A549 (cell line): Measurements from ENCODE around the gene YTHDF2. TPM values are rescaled to one million over a fixed set of nuclear protein-coding genes. Genes with fewer than 3 reads are reported as not detected.
"Not testable (repeated sequence)": the region's sequence is repeated elsewhere in the genome, so short reads cannot be mapped to it uniquely, and the experiment has no call there.

Experiments
- ATAC-seq, 2 experiments: fragments of 200-7000 bp in 1 of 2; fragments of >200 bp in 1 of 2; cut with Nextera tagmentation in 1 of 2; cut with Tn5 transposase in 1 of 2; 3 replicates each; pipeline versions ENCODE4 v1.8.0 to v1.9.1; 2018 to 2020; ENCODE audit warnings: mild to moderate bottlenecking in 1 of 2, moderate library complexity in 1 of 2
- CTCF ChIA-PET: fragments of 300-600 bp; sonication (Branson Sonifier 250); formaldehyde crosslinking; extraction: SDS; loops from one replicate; lab custom pipeline; 2021; ENCODE audit warnings: antibody characterized with exemption, inconsistent platforms; lab: Yijun Ruan, JAX
- POLR2A ChIA-PET: fragments of 350-600 bp; formaldehyde crosslinking; extraction: SDS; loops from one replicate; lab custom pipeline; 2021; ENCODE audit warnings: antibody characterized with exemption, inconsistent platforms; lab: Yijun Ruan, JAX
- DNase-seq, 2 experiments: peaks; one replicate each; pipeline versions ENCODE4 v3.0.0 to v3.0.0-alpha.2; 2011 to 2016; ENCODE audit warnings: low read depth in 1 of 2, low spot score in 1 of 2
- FAIRE-seq: peaks from 2 replicates; lab custom pipeline; 2011; peaks lifted over from hg19 to GRCh38; lab: Jason Lieb, UNC
- H3K27ac ChIP-seq, 2 experiments: fragments of >200 bp; sonication (Bioruptor Twin); formaldehyde crosslinking; 3 replicates each; pipeline ENCODE4 v1.5.1; 2016 to 2017
- H3K4me1 ChIP-seq: fragments of >200 bp; sonication (Bioruptor Twin); formaldehyde crosslinking; 3 replicates; pipeline ENCODE4 v1.6.1; 2016
- H3K4me2 ChIP-seq: fragments of >200 bp; sonication (Bioruptor Twin); formaldehyde crosslinking; 3 replicates; pipeline ENCODE4 v1.6.1; 2016
- H3K4me3 ChIP-seq: fragments of >200 bp; sonication (Bioruptor Twin); formaldehyde crosslinking; 3 replicates; pipeline ENCODE4 v1.5.1; 2016
- H3K9me3 ChIP-seq: fragments of >200 bp; sonication (Bioruptor Twin); formaldehyde crosslinking; 3 replicates; pipeline ENCODE4 v1.6.1; 2016
- CEBPB ChIP-seq, 2 experiments: fragments of >200 bp in 1 of 2; sonication (Bioruptor Twin) in 1 of 2; formaldehyde crosslinking in 1 of 2; IDR thresholded peaks; 2 replicates each; pipeline ENCODE4 v1.6.1; 2012 to 2016
- FOSB ChIP-seq: fragments of 250-450 bp; sonication (Bioruptor Pico); IDR thresholded peaks from 2 replicates; pipeline ENCODE4 v1.5.0; 2020; ENCODE audit warnings: mild to moderate bottlenecking, moderate library complexity
- FOSL2 ChIP-seq, 2 experiments: fragments of 450-650 bp in 1 of 2; fragments of >200 bp in 1 of 2; sonication (Bioruptor Twin) in 1 of 2; formaldehyde crosslinking; IDR thresholded peaks; 2 replicates each; pipeline versions ENCODE4 v1.5.0 to v1.6.1; 2016 to 2020; ENCODE audit warnings: mild to moderate bottlenecking in 1 of 2, moderate library complexity in 1 of 2
- FOXS1 ChIP-seq: fragments of 250-450 bp; sonication (Bioruptor Pico); IDR thresholded peaks from 2 replicates; pipeline ENCODE4 v1.5.0; 2020; ENCODE audit warnings: mild to moderate bottlenecking, moderate library complexity
- GATA3 ChIP-seq: IDR thresholded peaks from 2 replicates; pipeline ENCODE4 v1.6.1; 2012; ENCODE audit warnings: borderline replicate concordance
- HDAC2 ChIP-seq: fragments of 200-600 bp; sonication (generic); IDR thresholded peaks from 2 replicates; pipeline ENCODE4 v1.6.1; 2016
- HEYL ChIP-seq: fragments of 250-450 bp; sonication (Bioruptor Pico); IDR thresholded peaks from 2 replicates; pipeline ENCODE4 v1.8.0; 2021; ENCODE audit warnings: mild to moderate bottlenecking, moderate library complexity
- HOXA7 ChIP-seq: fragments of 250-450 bp; sonication (Bioruptor Pico); IDR thresholded peaks from 2 replicates; pipeline ENCODE4 v1.5.0; 2020; ENCODE audit warnings: mild to moderate bottlenecking, moderate library complexity
- HOXB13 ChIP-seq: fragments of 250-450 bp; sonication (Bioruptor Pico); IDR thresholded peaks from 2 replicates; pipeline ENCODE4 v1.5.0; 2020; ENCODE audit warnings: low read depth, mild to moderate bottlenecking, moderate library complexity
- HOXB5 ChIP-seq: fragments of 250-450 bp; sonication (Bioruptor Pico); IDR thresholded peaks from 2 replicates; pipeline ENCODE4 v1.5.0; 2020; ENCODE audit warnings: mild to moderate bottlenecking, moderate library complexity
- MYC ChIP-seq: IDR thresholded peaks from 2 replicates; pipeline ENCODE4 v1.6.1; 2012; ENCODE audit warnings: mild to moderate bottlenecking, inconsistent platforms, low read length, improper control_type of control experiment, borderline replicate concordance
- NPAS2 ChIP-seq: fragments of 250-450 bp; sonication (Bioruptor Pico); IDR thresholded peaks from 2 replicates; pipeline ENCODE4 v1.8.0; 2022; ENCODE audit warnings: mild to moderate bottlenecking, moderate library complexity, borderline replicate concordance
- NR3C1 ChIP-seq: fragments of >200 bp; sonication (Bioruptor Twin); formaldehyde crosslinking; IDR thresholded peaks from 3 replicates; pipeline ENCODE4 v1.6.1; 2017
- PHF8 ChIP-seq: fragments of 200-600 bp; sonication (generic); IDR thresholded peaks from 2 replicates; pipeline ENCODE4 v1.6.1; 2016; ENCODE audit warnings: low read depth, mild to moderate bottlenecking, antibody characterized with exemption, moderate library complexity, borderline replicate concordance
- RAD21 ChIP-seq, 2 experiments: fragments of >200 bp in 1 of 2; sonication (Bioruptor Twin) in 1 of 2; formaldehyde crosslinking in 1 of 2; IDR thresholded peaks in 1 of 2; conservative IDR thresholded peaks in 1 of 2; 2 replicates in 1 of 2; 3 replicates in 1 of 2; pipeline ENCODE4 v1.6.1; 2012 to 2018; ENCODE audit warnings: inconsistent platforms in 1 of 2
- RARB ChIP-seq: fragments of 250-450 bp; sonication (Bioruptor Pico); IDR thresholded peaks from 2 replicates; pipeline ENCODE4 v1.8.0; 2021; ENCODE audit warnings: mild to moderate bottlenecking, moderate library complexity
- RCOR1 ChIP-seq: fragments of 150-350 bp; IDR thresholded peaks from 2 replicates; pipeline ENCODE4 v1.6.1; 2014; ENCODE audit warnings: antibody characterized with exemption, low read length, low read depth
- RNF2 ChIP-seq: fragments of 200-600 bp; sonication (generic); IDR thresholded peaks from 2 replicates; pipeline ENCODE4 v1.6.1; 2016; ENCODE audit warnings: low read depth, mild to moderate bottlenecking, antibody characterized with exemption, moderate library complexity, borderline replicate concordance
- TFCP2L1 ChIP-seq: fragments of 250-450 bp; sonication (Bioruptor Pico); IDR thresholded peaks from 2 replicates; pipeline ENCODE4 v1.5.0; 2021; ENCODE audit warnings: mild to moderate bottlenecking
- ZC3H11A ChIP-seq: fragments of 450-650 bp; IDR thresholded peaks from 2 replicates; pipeline ENCODE4 v1.6.1; 2014; ENCODE audit warnings: antibody characterized with exemption, mild to moderate bottlenecking
- WGBS: methylation state at CpG from one replicate; pipeline ENCODE4 v1.1.6; 2017; ENCODE audit errors: missing lambda C conversion rate; 5-methylcytosine and 5-hydroxymethylcytosine counted together
- polyA plus RNA-seq, 4 experiments: library from polyadenylated mRNA; depleted of rRNA in 3 of 4; stranded (reverse); fragments of >200 nt; fragmentation: RNase III in 1 of 4; extraction: RNeasy Plus Mini Kit Qiagen cat#74134 plus additional on column Dnase treatment in 1 of 4; gene quantifications; 2 replicates in 3 of 4; 3 replicates in 1 of 4; pipeline ENCODE4 v1.2.3, GENCODE V29; 2011 to 2017
- TF ChIP-seq, protein P1 (sequence below): fragments of >200 bp; sonication (Bioruptor Twin); formaldehyde crosslinking; IDR thresholded peaks from 2 replicates; pipeline ENCODE4 v1.6.1; 2016
- TF ChIP-seq, protein P2 (sequence below): IDR thresholded peaks from 2 replicates; pipeline ENCODE4 v1.6.1; 2012; ENCODE audit warnings: low read depth, borderline replicate concordance
- TF ChIP-seq, protein P3 (sequence below): fragments of 250-450 bp; sonication (Bioruptor Pico); IDR thresholded peaks from 2 replicates; pipeline ENCODE4 v1.5.0; 2020; ENCODE audit warnings: low read depth, mild to moderate bottlenecking, moderate library complexity
- TF ChIP-seq, protein P4 (sequence below): fragments of 200-600 bp; sonication (generic); IDR thresholded peaks from 2 replicates; pipeline ENCODE4 v1.6.1; 2016; ENCODE audit warnings: antibody characterized with exemption, mild to moderate bottlenecking, moderate library complexity
- TF ChIP-seq, protein P5 (sequence below): IDR thresholded peaks from 2 replicates; pipeline ENCODE4 v1.6.1; 2012
- TF ChIP-seq, protein P6 (sequence below): fragments of 450-650 bp; IDR thresholded peaks from 2 replicates; pipeline ENCODE4 v1.6.1; 2014; ENCODE audit warnings: antibody characterized with exemption
- TF ChIP-seq, protein P7 (sequence below): fragments of 150-350 bp; IDR thresholded peaks from 2 replicates; pipeline ENCODE4 v1.6.1; 2014; ENCODE audit warnings: low read depth, mild to moderate bottlenecking, low read length

YTHDF2 gene
- polyA plus RNA-seq, 2 of the 4 experiments (the other 2 are of a cell fraction), result 53.2 to 55.6 TPM

DNA sequence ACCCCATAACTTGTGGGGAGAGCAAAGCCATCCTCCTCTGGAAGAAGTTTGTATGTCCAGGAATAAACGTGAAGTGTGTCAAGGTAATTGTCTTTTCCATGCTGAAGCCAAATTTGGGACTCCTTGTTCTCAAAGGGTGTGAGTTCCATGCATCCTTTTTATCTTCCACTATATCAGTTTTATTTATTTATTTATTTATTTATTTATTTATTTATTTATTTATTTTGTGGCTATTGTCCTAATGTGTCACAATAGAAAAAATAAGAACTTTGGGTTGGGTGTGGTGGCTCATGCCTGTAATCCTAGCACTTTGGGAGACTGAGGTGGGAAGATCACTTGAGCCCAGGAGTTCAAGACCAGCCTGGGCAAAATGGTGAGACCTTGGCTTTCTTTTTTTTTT is 45.1 kb upstream of the YTHDF2 start:
- ATAC-seq, H3K4me1 ChIP-seq, H3K9me3 ChIP-seq, H3K27ac ChIP-seq, CTCF ChIA-PET, H3K4me2 ChIP-seq, H3K4me3 ChIP-seq, DNase-seq, FAIRE-seq, POLR2A ChIA-PET: not testable (repeated sequence)
- TF ChIP-seq ZC3H11A, result peak; percentile 86
- WGBS, result 76% methylated on average over 1 of the region's 1 CpG

DNA sequence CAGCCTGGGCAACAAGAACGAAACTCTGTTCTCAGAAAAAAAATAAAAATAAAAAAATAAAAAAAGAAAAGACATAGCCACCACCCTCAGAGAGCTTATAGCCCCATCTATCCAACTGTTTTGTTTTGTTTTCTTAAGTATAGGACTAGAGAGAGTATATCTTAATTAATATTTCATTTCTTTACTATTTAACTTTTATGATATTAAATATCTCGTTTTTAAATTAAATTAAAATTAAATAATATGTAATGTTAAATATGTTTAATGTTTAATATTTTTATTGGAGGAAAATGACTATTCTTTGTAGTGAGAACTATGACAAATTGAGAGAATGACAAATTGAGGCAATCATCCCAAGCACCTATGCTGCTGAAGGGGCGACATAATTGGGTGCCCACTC is 33.1 kb upstream of the YTHDF2 start:
- ATAC-seq (no peak), FAIRE-seq (no peak), DNase-seq (no peak)
- Histone ChIP-seq H3K4me3 (no peak overlapping the region), H3K27ac (no peak overlapping the region), H3K9me3 (no peaks in the 10 kb centered on the region), H3K4me2 (no peak overlapping the region), H3K4me1 (no peaks in the 10 kb centered on the region)
- no peak for TF ChIP-seq PHF8
- TF ChIP-seq RCOR1, result no peak
- TF ChIP-seq FOSB (CRISPR knock-in tag), result no peak
- no peak for TF ChIP-seq HOXB5
- TF ChIP-seq MYC, result no peak
- TF ChIP-seq, protein P1, sequence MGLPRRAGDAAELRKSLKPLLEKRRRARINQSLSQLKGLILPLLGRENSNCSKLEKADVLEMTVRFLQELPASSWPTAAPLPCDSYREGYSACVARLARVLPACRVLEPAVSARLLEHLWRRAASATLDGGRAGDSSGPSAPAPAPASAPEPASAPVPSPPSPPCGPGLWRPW, result no peak
- no peak for TF ChIP-seq RAD21 (conservative IDR thresholded peaks at IDR 0.05 in 1 of 2, IDR thresholded peaks at IDR 0.05 in 1 of 2)
- TF ChIP-seq, protein P2, sequence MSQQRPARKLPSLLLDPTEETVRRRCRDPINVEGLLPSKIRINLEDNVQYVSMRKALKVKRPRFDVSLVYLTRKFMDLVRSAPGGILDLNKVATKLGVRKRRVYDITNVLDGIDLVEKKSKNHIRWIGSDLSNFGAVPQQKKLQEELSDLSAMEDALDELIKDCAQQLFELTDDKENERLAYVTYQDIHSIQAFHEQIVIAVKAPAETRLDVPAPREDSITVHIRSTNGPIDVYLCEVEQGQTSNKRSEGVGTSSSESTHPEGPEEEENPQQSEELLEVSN, result no peak
- TF ChIP-seq FOXS1, result no peak
- TF ChIP-seq, protein P3, sequence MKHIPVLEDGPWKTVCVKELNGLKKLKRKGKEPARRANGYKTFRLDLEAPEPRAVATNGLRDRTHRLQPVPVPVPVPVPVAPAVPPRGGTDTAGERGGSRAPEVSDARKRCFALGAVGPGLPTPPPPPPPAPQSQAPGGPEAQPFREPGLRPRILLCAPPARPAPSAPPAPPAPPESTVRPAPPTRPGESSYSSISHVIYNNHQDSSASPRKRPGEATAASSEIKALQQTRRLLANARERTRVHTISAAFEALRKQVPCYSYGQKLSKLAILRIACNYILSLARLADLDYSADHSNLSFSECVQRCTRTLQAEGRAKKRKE (CRISPR knock-in tag), result no peak
- no peak for TF ChIP-seq RNF2
- TF ChIP-seq, protein P4, sequence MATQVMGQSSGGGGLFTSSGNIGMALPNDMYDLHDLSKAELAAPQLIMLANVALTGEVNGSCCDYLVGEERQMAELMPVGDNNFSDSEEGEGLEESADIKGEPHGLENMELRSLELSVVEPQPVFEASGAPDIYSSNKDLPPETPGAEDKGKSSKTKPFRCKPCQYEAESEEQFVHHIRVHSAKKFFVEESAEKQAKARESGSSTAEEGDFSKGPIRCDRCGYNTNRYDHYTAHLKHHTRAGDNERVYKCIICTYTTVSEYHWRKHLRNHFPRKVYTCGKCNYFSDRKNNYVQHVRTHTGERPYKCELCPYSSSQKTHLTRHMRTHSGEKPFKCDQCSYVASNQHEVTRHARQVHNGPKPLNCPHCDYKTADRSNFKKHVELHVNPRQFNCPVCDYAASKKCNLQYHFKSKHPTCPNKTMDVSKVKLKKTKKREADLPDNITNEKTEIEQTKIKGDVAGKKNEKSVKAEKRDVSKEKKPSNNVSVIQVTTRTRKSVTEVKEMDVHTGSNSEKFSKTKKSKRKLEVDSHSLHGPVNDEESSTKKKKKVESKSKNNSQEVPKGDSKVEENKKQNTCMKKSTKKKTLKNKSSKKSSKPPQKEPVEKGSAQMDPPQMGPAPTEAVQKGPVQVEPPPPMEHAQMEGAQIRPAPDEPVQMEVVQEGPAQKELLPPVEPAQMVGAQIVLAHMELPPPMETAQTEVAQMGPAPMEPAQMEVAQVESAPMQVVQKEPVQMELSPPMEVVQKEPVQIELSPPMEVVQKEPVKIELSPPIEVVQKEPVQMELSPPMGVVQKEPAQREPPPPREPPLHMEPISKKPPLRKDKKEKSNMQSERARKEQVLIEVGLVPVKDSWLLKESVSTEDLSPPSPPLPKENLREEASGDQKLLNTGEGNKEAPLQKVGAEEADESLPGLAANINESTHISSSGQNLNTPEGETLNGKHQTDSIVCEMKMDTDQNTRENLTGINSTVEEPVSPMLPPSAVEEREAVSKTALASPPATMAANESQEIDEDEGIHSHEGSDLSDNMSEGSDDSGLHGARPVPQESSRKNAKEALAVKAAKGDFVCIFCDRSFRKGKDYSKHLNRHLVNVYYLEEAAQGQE, result no peak
- no peak for TF ChIP-seq RARB (CRISPR knock-in tag)
- TF ChIP-seq FOSL2 (IDR thresholded peaks at IDR 0.05), result no peak
- TF ChIP-seq FOSL2 (CRISPR knock-in tag; IDR thresholded peaks at IDR 0.05), result no peak
- TF ChIP-seq, protein P5, sequence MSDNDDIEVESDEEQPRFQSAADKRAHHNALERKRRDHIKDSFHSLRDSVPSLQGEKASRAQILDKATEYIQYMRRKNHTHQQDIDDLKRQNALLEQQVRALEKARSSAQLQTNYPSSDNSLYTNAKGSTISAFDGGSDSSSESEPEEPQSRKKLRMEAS, result no peak
- no peak for TF ChIP-seq GATA3
- 70% methylated on average over 3 of the region's 3 CpGs for WGBS
- CTCF ChIA-PET, result interaction anchor here (1.6 kb wide), 1 partner anchor 173 kb away, joined by 4 read pairs; no protein-coding TSS in a partner anchor
- POLR2A ChIA-PET, result no interaction called here

DNA sequence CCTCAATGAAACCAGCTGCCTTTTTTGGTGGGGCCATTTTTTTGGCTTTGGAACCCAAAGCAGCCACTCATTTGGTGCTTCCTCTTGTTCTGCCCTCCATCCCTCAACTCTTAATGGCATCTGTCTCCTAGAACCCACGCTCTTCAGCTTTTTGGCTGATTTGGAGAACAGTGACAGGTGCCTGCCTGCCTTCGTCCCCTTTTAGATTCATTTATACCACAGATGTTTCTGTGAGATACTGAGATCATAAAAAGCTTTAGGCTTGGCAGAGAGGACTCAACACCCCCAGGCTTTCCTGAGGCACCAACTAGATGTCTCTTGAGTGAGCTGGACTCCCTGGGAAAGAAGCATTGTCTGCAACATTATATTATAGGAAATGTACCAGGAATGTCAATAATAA is 20.4 kb upstream of the YTHDF2 start:
- POLR2A ChIA-PET, result interaction anchor here (1.2 kb wide), 1 partner anchor 20 kb away, joined by 5 read pairs; the partner anchor contains the start of gene YTHDF2
- Histone ChIP-seq H3K4me3 (no peak overlapping the region), H3K27ac (no peak overlapping the region), H3K4me1 (peaks cover 7% of the 10 kb centered on the region; the same call in 2 of the 3 replicates), H3K9me3 (no peaks in the 10 kb centered on the region), H3K4me2 (no peak overlapping the region)
- TF ChIP-seq GATA3 (no peak), HOXA7 (CRISPR knock-in tag) (no peak), HEYL (no peak), HDAC2 (no peak), TFCP2L1 (CRISPR knock-in tag) (no peak), HOXB13 (CRISPR knock-in tag) (no peak), CEBPB (IDR thresholded peaks at IDR 0.05) (no peak), NPAS2 (CRISPR knock-in tag) (no peak), NR3C1 (no peak)
- TF ChIP-seq, protein P6, sequence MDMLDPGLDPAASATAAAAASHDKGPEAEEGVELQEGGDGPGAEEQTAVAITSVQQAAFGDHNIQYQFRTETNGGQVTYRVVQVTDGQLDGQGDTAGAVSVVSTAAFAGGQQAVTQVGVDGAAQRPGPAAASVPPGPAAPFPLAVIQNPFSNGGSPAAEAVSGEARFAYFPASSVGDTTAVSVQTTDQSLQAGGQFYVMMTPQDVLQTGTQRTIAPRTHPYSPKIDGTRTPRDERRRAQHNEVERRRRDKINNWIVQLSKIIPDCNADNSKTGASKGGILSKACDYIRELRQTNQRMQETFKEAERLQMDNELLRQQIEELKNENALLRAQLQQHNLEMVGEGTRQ, result no peak
- TF ChIP-seq, protein P7, sequence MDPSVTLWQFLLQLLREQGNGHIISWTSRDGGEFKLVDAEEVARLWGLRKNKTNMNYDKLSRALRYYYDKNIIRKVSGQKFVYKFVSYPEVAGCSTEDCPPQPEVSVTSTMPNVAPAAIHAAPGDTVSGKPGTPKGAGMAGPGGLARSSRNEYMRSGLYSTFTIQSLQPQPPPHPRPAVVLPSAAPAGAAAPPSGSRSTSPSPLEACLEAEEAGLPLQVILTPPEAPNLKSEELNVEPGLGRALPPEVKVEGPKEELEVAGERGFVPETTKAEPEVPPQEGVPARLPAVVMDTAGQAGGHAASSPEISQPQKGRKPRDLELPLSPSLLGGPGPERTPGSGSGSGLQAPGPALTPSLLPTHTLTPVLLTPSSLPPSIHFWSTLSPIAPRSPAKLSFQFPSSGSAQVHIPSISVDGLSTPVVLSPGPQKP, result no peak
- FAIRE-seq (no peak), DNase-seq (no peak), ATAC-seq (no peak)
- CTCF ChIA-PET, result interaction anchor here (0.6 to 1.4 kb wide), 2 partner anchors 20 to 242 kb away, joined by 3 to 5 read pairs; partner anchors contain the start of gene YTHDF2
- 93% methylated on average over 2 of the region's 2 CpGs for WGBS
